Epithelial cell of esophagus (primary cell): ENCODE measurements around the gene H1-8.

Source experiments
- DNase-seq: peaks from one replicate; pipeline ENCODE4 v3.0.0; 2010; ENCODE audit warnings: low read depth
- H3K4me3 ChIP-seq: 2 replicates; pipeline ENCODE4 v1.5.1; 2011; ENCODE audit warnings: mild to moderate bottlenecking, low read length, control low read depth
- TF ChIP-seq, protein P1 (sequence below): IDR thresholded peaks from 2 replicates; pipeline ENCODE4 v1.5.1; 2011; ENCODE audit warnings: low read depth, mild to moderate bottlenecking, low read length, control low read depth, inconsistent platforms; ENCODE audit not compliant: insufficient read depth; ENCODE audit errors: missing control alignments

The H1-8 gene

DNA sequence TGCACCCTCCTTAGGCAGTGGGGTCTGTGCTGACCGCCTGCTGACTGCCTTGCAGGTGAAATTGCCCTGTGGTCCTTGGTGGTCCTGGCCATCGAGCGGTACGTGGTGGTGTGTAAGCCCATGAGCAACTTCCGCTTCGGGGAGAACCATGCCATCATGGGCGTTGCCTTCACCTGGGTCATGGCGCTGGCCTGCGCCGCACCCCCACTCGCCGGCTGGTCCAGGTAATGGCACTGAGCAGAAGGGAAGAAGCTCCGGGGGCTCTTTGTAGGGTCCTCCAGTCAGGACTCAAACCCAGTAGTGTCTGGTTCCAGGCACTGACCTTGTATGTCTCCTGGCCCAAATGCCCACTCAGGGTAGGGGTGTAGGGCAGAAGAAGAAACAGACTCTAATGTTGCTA lies 12.2 kb upstream of the H1-8 start:
- DNase-seq = no peak
- no peak overlapping the region for H3K4me3 ChIP-seq
- TF ChIP-seq, protein P1, sequence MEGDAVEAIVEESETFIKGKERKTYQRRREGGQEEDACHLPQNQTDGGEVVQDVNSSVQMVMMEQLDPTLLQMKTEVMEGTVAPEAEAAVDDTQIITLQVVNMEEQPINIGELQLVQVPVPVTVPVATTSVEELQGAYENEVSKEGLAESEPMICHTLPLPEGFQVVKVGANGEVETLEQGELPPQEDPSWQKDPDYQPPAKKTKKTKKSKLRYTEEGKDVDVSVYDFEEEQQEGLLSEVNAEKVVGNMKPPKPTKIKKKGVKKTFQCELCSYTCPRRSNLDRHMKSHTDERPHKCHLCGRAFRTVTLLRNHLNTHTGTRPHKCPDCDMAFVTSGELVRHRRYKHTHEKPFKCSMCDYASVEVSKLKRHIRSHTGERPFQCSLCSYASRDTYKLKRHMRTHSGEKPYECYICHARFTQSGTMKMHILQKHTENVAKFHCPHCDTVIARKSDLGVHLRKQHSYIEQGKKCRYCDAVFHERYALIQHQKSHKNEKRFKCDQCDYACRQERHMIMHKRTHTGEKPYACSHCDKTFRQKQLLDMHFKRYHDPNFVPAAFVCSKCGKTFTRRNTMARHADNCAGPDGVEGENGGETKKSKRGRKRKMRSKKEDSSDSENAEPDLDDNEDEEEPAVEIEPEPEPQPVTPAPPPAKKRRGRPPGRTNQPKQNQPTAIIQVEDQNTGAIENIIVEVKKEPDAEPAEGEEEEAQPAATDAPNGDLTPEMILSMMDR = no peak

DNA sequence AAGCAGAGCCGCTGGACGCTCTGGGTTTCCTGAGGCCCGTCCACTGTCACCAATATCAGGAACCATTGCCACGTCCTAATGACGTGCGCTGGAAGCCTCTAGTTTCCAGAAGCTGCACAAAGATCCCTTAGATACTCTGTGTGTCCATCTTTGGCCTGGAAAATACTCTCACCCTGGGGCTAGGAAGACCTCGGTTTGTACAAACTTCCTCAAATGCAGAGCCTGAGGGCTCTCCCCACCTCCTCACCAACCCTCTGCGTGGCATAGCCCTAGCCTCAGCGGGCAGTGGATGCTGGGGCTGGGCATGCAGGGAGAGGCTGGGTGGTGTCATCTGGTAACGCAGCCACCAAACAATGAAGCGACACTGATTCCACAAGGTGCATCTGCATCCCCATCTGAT lies 11.3 kb upstream of the H1-8 start:
- no peak for DNase-seq
- no peak overlapping the region for H3K4me3 ChIP-seq
- TF ChIP-seq, protein P1 = no peak

DNA sequence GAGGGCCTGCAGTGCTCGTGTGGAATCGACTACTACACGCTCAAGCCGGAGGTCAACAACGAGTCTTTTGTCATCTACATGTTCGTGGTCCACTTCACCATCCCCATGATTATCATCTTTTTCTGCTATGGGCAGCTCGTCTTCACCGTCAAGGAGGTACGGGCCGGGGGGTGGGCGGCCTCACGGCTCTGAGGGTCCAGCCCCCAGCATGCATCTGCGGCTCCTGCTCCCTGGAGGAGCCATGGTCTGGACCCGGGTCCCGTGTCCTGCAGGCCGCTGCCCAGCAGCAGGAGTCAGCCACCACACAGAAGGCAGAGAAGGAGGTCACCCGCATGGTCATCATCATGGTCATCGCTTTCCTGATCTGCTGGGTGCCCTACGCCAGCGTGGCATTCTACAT lies 10.7 kb upstream of the H1-8 start:
- TF ChIP-seq, protein P1 = no peak
- DNase-seq = no peak
- no peak overlapping the region for H3K4me3 ChIP-seq

DNA sequence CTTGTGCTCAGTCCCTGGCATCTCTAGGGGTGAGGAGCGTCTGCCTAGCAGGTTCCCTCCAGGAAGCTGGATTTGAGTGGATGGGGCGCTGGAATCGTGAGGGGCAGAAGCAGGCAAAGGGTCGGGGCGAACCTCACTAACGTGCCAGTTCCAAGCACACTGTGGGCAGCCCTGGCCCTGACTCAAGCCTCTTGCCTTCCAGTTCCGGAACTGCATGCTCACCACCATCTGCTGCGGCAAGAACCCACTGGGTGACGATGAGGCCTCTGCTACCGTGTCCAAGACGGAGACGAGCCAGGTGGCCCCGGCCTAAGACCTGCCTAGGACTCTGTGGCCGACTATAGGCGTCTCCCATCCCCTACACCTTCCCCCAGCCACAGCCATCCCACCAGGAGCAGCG lies 9.6 kb upstream of the H1-8 start:
- no peak overlapping the region for H3K4me3 ChIP-seq
- TF ChIP-seq, protein P1 = no peak
- DNase-seq = no peak

DNA sequence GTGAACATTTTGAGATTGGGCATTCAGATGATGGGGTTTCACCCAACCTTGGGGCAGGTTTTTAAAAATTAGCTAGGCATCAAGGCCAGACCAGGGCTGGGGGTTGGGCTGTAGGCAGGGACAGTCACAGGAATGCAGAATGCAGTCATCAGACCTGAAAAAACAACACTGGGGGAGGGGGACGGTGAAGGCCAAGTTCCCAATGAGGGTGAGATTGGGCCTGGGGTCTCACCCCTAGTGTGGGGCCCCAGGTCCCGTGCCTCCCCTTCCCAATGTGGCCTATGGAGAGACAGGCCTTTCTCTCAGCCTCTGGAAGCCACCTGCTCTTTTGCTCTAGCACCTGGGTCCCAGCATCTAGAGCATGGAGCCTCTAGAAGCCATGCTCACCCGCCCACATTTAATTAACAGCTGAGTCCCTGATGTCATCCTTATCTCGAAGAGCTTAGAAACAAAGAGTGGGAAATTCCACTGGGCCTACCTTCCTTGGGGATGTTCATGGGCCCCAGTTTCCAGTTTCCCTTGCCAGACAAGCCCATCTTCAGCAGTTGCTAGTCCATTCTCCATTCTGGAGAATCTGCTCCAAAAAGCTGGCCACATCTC lies 8.4 kb upstream of the H1-8 start:
- no peak for DNase-seq
- no peak overlapping the region for H3K4me3 ChIP-seq
- TF ChIP-seq, protein P1 = no peak

DNA sequence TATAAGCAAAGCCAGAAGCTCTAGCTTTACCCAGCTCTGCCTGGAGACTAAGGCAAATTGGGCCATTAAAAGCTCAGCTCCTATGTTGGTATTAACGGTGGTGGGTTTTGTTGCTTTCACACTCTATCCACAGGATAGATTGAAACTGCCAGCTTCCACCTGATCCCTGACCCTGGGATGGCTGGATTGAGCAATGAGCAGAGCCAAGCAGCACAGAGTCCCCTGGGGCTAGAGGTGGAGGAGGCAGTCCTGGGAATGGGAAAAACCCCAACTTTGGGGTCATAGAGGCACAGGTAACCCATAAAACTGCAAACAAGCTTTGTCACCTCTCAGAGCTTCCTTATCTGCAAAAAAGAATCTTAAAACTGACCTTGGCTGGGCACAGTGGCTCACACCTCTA lies 7.9 kb upstream of the H1-8 start:
- H3K4me3 ChIP-seq = no peak overlapping the region
- TF ChIP-seq, protein P1 = no peak
- no peak for DNase-seq

DNA sequence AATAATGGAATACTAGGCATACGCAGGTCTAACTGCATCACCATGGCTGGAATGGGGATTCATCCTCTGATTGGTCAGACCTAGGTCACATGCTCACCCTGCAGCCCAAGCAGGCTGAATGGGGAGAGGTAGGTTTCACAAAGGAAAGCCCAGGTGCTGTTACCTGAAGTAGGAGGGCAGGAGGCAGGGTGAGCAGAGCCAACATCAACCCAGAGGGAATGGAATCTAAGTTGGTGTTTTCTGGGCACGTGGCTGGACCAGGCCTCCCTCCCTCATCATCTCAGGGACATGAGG lies 6.7 kb upstream of the H1-8 start:
- TF ChIP-seq, protein P1 = no peak
- no peak overlapping the region for H3K4me3 ChIP-seq
- DNase-seq = no peak
